Urothelium cell line (cell line): ENCODE measurements around the gene F2RL3.

ENCODE experiments used
- DNase-seq: peaks from one replicate; pipeline ENCODE4 v3.0.0; 2011; ENCODE audit warnings: low spot score, mixed read lengths
- FAIRE-seq: peaks from 2 replicates; lab custom pipeline; 2011; peaks lifted over from hg19 to GRCh38; lab: Jason Lieb, UNC

F2RL3 gene

GRCh38 chr19:16892868-16893685 is 4.3 kb downstream of the F2RL3 start:
- no peak for FAIRE-seq
- DNase-seq: no peak

GRCh38 chr19:16893686-16893989 is 4.8 kb downstream of the F2RL3 start:
- FAIRE-seq: no peak

GRCh38 chr19:16894080-16894479 is 5.3 kb downstream of the F2RL3 start:
- no peak for DNase-seq
- FAIRE-seq: no peak

More at GRCh38 chr19:16893686-16893989, 4.8 kb downstream of the F2RL3 start:
- DNase-seq: no peak

GRCh38 chr19:16895467-16896145 is 6.8 kb downstream of the F2RL3 start:
- no peak for DNase-seq
- no peak for FAIRE-seq

GRCh38 chr19:16896146-16897028 is 7.6 kb downstream of the F2RL3 start:
- DNase-seq: no peak
- FAIRE-seq: no peak

GRCh38 chr19:16897029-16897855 is 8.4 kb downstream of the F2RL3 start:
- FAIRE-seq (no peak), DNase-seq (peak; percentile 49)

- FAIRE-seq: no peak
Measured at GRCh38 chr19:16897856-16898161, 9.0 kb downstream of the F2RL3 start.

GRCh38 chr19:16898361-16899015 is 9.7 kb downstream of the F2RL3 start:
- DNase-seq (no peak), FAIRE-seq (no peak)

More at GRCh38 chr19:16897856-16898161, 9.0 kb downstream of the F2RL3 start:
- no peak for DNase-seq

- DNase-seq (peak; percentile 47), FAIRE-seq (no peak)
Measured at GRCh38 chr19:16899566-16900075, 10.8 kb downstream of the F2RL3 start.

GRCh38 chr19:16901491-16902175 is 12.8 kb downstream of the F2RL3 start:
- FAIRE-seq: no peak

GRCh38 chr19:16902545-16902944 is 13.7 kb downstream of the F2RL3 start:
- FAIRE-seq: no peak
- no peak for DNase-seq

More at GRCh38 chr19:16901491-16902175, 12.8 kb downstream of the F2RL3 start:
- no peak for DNase-seq

- FAIRE-seq (no peak), DNase-seq (no peak)
Measured at GRCh38 chr19:16903347-16903746, 14.5 kb downstream of the F2RL3 start.

GRCh38 chr19:16904599-16904998 is 15.8 kb downstream of the F2RL3 start:
- FAIRE-seq: no peak
- DNase-seq: no peak

GRCh38 chr19:16908759-16909158 is 20.0 kb downstream of the F2RL3 start:
- DNase-seq: no peak
- no peak for FAIRE-seq

GRCh38 chr19:16911046-16911445 is 22.2 kb downstream of the F2RL3 start:
- no peak for DNase-seq
- no peak for FAIRE-seq

GRCh38 chr19:16912780-16913179 is 24.0 kb downstream of the F2RL3 start:
- no peak for FAIRE-seq

GRCh38 chr19:16914421-16914820 is 25.6 kb downstream of the F2RL3 start:
- no peak for DNase-seq

More at GRCh38 chr19:16912780-16913179, 24.0 kb downstream of the F2RL3 start:
- no peak for DNase-seq

GRCh38 chr19:16915135-16915534 is 26.3 kb downstream of the F2RL3 start:
- FAIRE-seq: no peak

More at GRCh38 chr19:16914421-16914820, 25.6 kb downstream of the F2RL3 start:
- FAIRE-seq: no peak

GRCh38 chr19:16915734-16916133 is 26.9 kb downstream of the F2RL3 start:
- FAIRE-seq (no peak), DNase-seq (no peak)

More at GRCh38 chr19:16915135-16915534, 26.3 kb downstream of the F2RL3 start:
- DNase-seq: no peak
